ENCODE results near the gene SCN1B. TPM values are rescaled to one million over a fixed set of nuclear protein-coding genes. Genes with fewer than 3 reads are reported as not detected.

SCN1B gene
- total RNA-seq, 1 donor from 2014 or later: 1.3 TPM

DNA sequence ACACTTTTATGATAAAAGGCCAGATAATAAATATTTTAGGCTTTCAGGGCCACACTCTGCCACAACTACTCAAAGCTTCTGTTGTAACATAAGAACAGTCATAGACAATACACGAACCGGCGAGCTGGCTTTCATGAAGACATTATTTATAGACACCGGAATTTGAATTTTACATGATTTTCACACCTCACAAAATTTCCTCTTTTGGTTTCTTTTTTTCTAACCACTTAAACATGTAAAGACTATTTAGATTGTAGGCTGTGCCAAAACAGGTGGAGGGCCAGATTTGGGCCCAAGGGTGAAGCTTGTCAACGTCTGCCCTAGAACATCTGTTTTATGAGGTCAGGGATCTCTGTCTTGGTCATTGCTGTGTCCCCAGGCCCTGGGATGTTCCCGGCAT, 55.7 kb downstream of the SCN1B start:
- TF ChIP-seq, protein P1, sequence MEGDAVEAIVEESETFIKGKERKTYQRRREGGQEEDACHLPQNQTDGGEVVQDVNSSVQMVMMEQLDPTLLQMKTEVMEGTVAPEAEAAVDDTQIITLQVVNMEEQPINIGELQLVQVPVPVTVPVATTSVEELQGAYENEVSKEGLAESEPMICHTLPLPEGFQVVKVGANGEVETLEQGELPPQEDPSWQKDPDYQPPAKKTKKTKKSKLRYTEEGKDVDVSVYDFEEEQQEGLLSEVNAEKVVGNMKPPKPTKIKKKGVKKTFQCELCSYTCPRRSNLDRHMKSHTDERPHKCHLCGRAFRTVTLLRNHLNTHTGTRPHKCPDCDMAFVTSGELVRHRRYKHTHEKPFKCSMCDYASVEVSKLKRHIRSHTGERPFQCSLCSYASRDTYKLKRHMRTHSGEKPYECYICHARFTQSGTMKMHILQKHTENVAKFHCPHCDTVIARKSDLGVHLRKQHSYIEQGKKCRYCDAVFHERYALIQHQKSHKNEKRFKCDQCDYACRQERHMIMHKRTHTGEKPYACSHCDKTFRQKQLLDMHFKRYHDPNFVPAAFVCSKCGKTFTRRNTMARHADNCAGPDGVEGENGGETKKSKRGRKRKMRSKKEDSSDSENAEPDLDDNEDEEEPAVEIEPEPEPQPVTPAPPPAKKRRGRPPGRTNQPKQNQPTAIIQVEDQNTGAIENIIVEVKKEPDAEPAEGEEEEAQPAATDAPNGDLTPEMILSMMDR (conservative IDR thresholded peaks at IDR 0.05; ENCODE audit: low read depth, low read length): no peak
- DNase-seq (ENCODE audit: low read depth): no peak
- H3K4me3 ChIP-seq (ENCODE audit: low read depth, low read length): no peak overlapping the region

DNA sequence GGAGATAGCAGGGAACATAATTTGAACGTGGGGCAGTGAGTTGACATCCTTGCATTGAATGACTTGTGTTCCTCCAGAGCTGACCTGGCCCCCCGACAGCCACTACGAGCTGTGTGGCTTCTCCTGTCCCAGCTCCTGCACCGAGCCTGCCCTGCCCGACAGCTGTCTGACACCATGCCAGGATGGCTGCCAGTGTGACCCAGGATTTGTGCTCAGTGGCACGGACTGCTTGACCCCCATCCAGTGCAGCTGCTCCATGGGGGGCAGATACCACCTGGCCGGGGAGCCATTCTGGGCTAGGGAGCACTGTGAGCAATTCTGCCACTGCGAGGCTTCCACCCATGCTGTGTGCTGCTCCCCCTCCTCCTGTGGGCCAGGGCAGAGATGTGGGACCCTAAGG, 56.2 kb downstream of the SCN1B start:
- TF ChIP-seq, protein P1 (conservative IDR thresholded peaks at IDR 0.05; ENCODE audit: low read depth, low read length): no peak
- no peak for DNase-seq (ENCODE audit: low read depth)
- H3K4me3 ChIP-seq (ENCODE audit: low read depth, low read length): no peak overlapping the region

DNA sequence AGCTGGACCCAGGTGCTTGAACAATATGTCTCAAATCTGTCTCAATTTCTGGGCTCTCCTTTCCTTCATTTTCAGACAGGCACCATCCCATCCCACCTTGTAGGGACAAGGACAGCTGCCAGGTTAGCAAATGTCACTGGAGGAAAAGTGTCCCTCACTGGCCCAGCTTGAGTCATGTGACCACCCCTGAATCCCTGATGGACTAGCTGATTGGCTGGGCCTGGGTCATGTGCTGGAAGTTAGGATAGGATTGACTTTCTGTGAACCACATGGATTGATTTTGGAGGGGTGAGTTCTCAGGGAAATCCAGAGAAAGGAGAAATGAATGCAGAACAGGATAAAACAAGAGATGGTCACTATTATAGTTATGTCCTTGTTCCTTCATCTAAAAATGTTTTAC, 57.1 kb downstream of the SCN1B start:
- H3K4me3 ChIP-seq (ENCODE audit: low read depth, low read length): no peak overlapping the region
- TF ChIP-seq, protein P1 (conservative IDR thresholded peaks at IDR 0.05; ENCODE audit: low read depth, low read length): no peak
- DNase-seq (ENCODE audit: low read depth): no peak

DNA sequence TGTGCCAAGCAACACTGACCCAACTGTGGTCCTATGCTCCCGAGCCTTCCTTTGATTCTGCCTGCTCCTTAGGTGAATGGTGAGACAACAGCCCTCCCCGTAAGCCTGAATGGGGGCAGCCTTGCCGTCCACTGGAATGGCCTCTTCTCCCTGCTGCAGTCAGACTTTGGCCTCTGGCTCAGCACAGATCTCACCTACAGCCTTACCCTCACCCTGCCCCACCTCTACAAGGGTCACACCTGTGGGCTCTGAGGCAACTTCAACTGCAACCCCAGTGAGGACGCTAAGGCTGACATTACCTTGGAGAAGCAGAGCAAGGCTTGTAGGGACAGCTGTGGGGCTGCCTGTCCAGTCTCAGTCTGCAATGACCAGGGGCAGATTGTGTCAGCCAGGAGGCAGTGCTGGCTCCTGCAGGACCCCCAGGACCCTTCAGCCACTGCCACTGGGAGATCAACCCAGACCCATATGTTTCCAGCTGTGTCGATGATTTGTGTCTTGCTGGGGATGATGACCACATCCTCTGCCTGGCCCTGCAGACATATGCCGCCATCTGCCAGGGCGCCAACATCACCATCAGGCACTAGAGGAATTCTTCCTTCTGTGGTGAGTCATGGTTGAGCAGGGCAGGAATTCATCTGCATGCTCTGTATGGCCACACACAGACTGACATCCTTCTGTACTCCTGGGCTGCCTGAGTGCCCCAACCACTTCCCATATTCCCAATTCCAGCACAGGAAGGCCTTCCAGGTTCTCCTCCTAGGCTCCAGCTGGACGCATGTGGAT, 58.1 kb downstream of the SCN1B start:
- TF ChIP-seq, protein P1 (conservative IDR thresholded peaks at IDR 0.05; ENCODE audit: low read depth, low read length): no peak
- no peak for DNase-seq (ENCODE audit: low read depth)
- H3K4me3 ChIP-seq (ENCODE audit: low read depth, low read length): no peak overlapping the region

DNA sequence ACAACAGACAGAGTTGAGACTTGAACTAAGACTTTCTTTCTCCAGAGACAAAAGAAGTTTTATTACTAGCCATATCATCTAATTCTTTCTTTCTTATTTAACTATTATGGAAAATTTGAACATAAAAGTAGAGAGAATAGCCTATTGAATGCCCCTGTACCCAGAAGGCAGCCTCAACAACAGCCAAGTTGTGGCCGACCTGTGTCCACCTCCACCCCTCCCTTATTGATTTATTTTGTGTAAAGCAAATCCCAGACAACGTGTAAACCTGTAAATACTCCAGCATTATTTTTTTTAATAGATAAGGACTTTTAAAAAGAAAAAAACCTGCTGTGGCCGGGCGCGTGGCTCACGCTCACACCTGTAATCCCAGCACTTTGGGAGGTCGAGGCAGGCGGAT, 59.3 kb downstream of the SCN1B start:
- DNase-seq (ENCODE audit: low read depth): no peak

More for the DNA sequence above, 59.3 kb downstream of the SCN1B start:
- TF ChIP-seq, protein P1 (conservative IDR thresholded peaks at IDR 0.05; ENCODE audit: low read depth, low read length): no peak
- no peak overlapping the region for H3K4me3 ChIP-seq (ENCODE audit: low read depth, low read length)

Other genes starting within 250 kb of the SCN1B start
- gene ZNF30, start 103.6 kb upstream of the SCN1B start, total RNA-seq: 0.87 and 1.2 TPM in 2 replicates
- gene ZNF792, start 66.2 kb upstream of the SCN1B start, total RNA-seq: 3.3 and 4.1 TPM in 2 replicates
- gene GRAMD1A, start 30.1 kb upstream of the SCN1B start, total RNA-seq: 55.0 and 67.7 TPM in 2 replicates
- 2.0 TPM in 1 of 2 replicates, not detected in the other for gene HPN, start 11.3 kb downstream of the SCN1B start, total RNA-seq
- gene FXYD3, start 85.4 kb downstream of the SCN1B start, total RNA-seq: 1.0 TPM in 1 of 2 replicates, not detected in the other
- gene LGI4, start 104.6 kb downstream of the SCN1B start, total RNA-seq: not detected in 2 replicates
- not detected in 2 replicates for gene FXYD1, start 108.4 kb downstream of the SCN1B start, total RNA-seq
- not detected in 2 replicates for gene FXYD7, start 112.8 kb downstream of the SCN1B start, total RNA-seq
- gene FXYD5, start 124.3 kb downstream of the SCN1B start, total RNA-seq: 107 and 167 TPM in 2 replicates
- not detected in 2 replicates for gene FAM187B, start 198.3 kb downstream of the SCN1B start, total RNA-seq
- gene LSR, start 218.5 kb downstream of the SCN1B start, total RNA-seq: 97.1 and 106 TPM in 2 replicates
- 62.9 and 67.6 TPM in 2 replicates for gene USF2, start 238.5 kb downstream of the SCN1B start, total RNA-seq

All from epithelial cell of proximal tubule (primary cell).